ENCODE data around the gene FUS. TPM values are rescaled to one million over a fixed set of nuclear protein-coding genes. Genes with fewer than 3 reads are reported as not detected.
A peak's percentile ranks its signal among the peaks of the same experiment; 100 is the strongest.

The FUS gene
- total RNA-seq, 1 donor from 2014 or later, result 984 TPM

DNA sequence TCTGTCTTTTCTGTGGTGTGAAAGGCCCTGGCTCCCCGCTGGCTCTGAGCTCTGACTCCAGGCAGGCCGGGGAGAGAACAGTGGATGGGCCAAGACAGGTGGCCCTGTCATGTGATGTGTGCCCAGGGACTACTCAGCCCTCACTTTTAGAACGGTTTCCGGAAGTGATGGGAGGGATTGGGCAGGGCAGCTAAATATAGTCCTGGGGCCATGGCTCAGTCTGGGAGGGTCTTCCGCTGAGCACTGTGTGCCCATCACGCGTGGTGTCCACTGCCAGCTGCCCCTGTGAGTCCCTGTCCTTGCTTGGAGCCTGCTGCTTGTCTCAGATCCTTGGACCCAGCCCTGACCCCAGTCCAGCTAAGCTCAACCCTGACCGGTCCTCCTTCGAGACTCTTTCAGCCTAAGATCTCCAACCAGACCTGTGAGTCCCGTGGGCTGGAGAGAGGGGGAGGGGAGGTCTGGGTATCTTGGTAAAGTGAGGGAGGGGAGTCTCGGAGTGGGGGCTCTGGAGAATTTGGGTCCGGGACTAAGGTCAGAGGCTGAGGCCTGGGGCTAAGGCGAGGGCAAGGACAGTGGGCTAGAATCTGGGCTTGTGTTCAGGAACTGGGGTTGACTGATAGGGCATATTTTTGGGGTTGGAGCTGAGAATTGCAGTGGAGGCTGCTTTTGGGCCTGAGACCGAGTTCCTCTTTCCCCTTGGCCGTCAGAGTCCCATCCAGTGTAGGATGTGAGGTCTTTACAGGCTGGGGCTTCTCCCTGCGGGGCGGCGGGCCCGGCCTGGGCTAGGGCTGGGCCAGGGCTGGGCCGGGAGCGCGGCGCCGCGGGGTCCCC, 34.2 kb downstream of the FUS start, which contains the start of gene TRIM72:
Gene TRIM72, plus strand, starts transcription at position 243 of the 831 bp plus-strand sequence. CDS start 620 bp downstream, outside the sequence.
- Mint-ChIP-seq H3K4me3 (peak within 1 kb of the TSS; percentile 10), H3K36me3 (ENCODE audit: low read depth) (no peaks in the 10 kb centered on the region), H3K27ac (ENCODE audit: unreplicated experiment) (no peak within 1 kb of the TSS), H3K9me3 (no peaks in the 10 kb centered on the region), H3K27me3 (ENCODE audit: low read depth) (peaks cover 90% of the 10 kb centered on the region), H3K4me1 (peaks cover 8% of the 10 kb centered on the region)
- no peak for DNase-seq (ENCODE audit: low read depth, low spot score)
- TF ChIP-seq, protein P1, sequence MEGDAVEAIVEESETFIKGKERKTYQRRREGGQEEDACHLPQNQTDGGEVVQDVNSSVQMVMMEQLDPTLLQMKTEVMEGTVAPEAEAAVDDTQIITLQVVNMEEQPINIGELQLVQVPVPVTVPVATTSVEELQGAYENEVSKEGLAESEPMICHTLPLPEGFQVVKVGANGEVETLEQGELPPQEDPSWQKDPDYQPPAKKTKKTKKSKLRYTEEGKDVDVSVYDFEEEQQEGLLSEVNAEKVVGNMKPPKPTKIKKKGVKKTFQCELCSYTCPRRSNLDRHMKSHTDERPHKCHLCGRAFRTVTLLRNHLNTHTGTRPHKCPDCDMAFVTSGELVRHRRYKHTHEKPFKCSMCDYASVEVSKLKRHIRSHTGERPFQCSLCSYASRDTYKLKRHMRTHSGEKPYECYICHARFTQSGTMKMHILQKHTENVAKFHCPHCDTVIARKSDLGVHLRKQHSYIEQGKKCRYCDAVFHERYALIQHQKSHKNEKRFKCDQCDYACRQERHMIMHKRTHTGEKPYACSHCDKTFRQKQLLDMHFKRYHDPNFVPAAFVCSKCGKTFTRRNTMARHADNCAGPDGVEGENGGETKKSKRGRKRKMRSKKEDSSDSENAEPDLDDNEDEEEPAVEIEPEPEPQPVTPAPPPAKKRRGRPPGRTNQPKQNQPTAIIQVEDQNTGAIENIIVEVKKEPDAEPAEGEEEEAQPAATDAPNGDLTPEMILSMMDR (conservative IDR thresholded peaks at IDR 0.05), result no peak

DNA sequence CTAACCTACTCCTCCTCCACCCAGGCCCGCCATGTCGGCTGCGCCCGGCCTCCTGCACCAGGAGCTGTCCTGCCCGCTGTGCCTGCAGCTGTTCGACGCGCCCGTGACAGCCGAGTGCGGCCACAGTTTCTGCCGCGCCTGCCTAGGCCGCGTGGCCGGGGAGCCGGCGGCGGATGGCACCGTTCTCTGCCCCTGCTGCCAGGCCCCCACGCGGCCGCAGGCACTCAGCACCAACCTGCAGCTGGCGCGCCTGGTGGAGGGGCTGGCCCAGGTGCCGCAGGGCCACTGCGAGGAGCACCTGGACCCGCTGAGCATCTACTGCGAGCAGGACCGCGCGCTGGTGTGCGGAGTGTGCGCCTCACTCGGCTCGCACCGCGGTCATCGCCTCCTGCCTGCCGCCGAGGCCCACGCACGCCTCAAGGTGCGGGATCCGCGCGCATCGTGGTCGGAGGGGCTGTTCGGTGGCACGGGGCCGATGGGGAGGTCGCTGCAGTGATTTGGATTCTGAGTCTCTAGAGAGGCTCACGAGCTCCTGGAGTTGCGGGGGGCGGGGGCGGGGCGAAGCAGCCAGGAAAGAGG, 34.9 kb downstream of the FUS start:
- Mint-ChIP-seq H3K36me3 (ENCODE audit: low read depth) (no peaks in the 10 kb centered on the region), H3K27me3 (ENCODE audit: low read depth) (peaks cover 90% of the 10 kb centered on the region), H3K4me1 (peaks cover 8% of the 10 kb centered on the region), H3K27ac (ENCODE audit: unreplicated experiment) (no peak overlapping the region), H3K4me3 (peak overlapping the region; percentile 78), H3K9me3 (no peaks in the 10 kb centered on the region)
- DNase-seq (ENCODE audit: low read depth, low spot score), result no peak
- TF ChIP-seq, protein P1 (conservative IDR thresholded peaks at IDR 0.05), result no peak

DNA sequence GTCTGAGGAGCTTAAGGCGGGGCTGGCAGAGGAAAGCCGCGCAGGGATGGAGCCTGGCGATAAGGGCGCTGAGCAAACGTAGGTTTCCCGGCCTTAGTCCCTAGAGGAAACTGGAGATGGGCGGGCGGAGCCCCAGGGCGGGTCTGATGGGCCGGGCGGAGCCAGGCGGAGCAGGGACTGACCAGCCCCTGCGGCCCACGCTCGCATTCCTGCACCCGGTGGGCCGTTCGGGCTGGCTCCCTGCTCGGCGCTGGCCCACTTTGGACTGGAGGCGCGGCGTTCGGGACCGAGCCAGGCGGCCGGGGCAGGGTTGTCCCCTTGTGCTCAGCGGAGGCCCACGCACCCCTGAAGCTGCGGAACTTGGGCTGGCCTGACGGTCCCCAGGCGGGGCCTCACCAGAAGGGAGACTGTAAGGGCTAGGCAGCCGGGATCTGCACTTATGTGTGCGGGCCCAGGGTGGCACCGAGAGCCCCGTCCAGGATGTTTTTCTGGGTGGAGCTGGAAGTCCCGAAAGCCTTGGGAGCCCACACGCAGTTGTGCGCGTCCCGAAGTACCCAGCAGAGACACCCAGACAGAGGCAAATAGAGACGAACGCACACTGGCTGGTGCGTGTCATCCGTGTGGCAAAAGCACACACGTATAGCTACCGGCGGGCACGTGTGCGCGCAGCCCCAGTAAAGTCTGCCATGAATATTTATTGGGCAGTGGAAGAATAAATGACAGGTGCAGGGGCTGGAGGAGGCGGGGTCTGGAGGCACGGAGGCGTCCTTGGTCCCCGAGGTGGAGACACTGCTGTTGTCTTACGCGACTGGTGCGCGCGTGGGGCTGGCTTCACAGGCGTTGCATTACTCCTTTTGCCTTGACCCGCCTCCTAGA, 35.6 kb downstream of the FUS start:
- TF ChIP-seq, protein P1 (conservative IDR thresholded peaks at IDR 0.05), result no peak
- DNase-seq (ENCODE audit: low read depth, low spot score), result no peak
- Mint-ChIP-seq H3K36me3 (ENCODE audit: low read depth) (no peaks in the 10 kb centered on the region), H3K4me3 (peak overlapping the region; percentile 78), H3K27me3 (ENCODE audit: low read depth) (peaks cover 88% of the 10 kb centered on the region), H3K9me3 (no peaks in the 10 kb centered on the region), H3K4me1 (peaks cover 8% of the 10 kb centered on the region), H3K27ac (ENCODE audit: unreplicated experiment) (no peak overlapping the region)

DNA sequence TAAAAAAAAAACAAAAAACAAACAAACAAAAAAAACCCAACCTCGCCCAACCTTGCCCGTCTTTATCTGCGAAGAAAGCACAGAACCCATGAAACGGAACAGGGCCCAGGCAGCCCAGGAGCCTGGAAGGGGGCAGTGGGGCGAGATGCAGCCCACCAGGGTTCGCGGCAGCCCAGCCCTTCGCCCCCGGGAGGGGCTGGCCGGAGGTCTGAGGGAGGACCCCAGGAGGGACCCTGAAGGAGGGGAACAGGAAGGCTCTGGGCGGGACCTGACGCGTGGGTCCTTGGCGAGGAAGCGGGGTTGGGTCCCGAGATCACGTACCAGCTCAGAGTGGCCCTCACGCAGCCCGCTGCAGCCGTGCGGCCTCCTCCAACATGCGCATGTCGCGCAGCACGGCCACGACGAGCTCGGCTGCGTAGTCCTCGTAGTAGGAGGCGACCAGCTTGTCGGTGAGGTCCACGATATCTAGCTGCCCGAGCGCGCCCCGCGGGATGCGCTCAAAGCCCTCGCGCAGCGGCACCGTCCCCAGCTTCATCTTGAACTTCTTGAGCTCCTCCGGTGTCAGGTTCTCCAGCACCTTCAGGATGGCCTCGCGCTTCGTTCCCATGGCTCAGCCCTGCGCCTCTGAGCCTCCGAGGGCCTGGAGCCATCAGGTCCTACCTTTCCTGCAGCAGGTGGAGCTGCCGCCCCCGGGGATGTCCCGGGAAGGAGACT, 36.6 kb downstream of the FUS start, which contains the start of gene PYDC1:
Gene PYDC1, minus strand, starts transcription at position 714 of the 714 bp plus-strand sequence. Its CDS starts 107 bp downstream, at position 607.
- Mint-ChIP-seq H3K9me3 (no peaks in the 10 kb centered on the region), H3K27me3 (ENCODE audit: low read depth) (peaks cover 91% of the 10 kb centered on the region), H3K4me1 (peaks cover 8% of the 10 kb centered on the region), H3K36me3 (ENCODE audit: low read depth) (no peaks in the 10 kb centered on the region), H3K27ac (ENCODE audit: unreplicated experiment) (no peak within 1 kb of the TSS), H3K4me3 (peak within 1 kb of the TSS; percentile 15)
- no peak for DNase-seq (ENCODE audit: low read depth, low spot score)
- TF ChIP-seq, protein P1 (conservative IDR thresholded peaks at IDR 0.05), result no peak

DNA sequence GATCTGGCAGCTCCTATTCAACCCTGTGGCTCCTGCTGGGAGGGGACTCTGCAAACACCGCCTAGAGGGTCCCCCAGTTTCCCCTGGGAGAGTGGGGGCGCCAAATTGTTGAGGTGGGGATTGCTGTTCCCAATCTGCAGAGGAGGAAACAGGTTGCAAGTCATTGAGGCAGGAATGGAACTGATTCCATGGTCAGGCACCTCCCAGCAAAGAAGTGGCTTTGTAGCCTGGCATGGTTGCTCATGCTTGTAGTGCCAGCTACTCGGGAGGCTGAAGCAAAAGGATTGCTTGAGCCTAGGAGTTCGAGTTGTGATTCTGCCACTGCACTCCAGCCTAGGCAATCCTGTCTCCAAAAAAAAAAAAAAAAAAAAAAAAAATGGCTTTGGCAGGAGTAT, 37.2 kb downstream of the FUS start:
- H3K36me3 Mint-ChIP-seq (ENCODE audit: low read depth), result no peaks in the 10 kb centered on the region
- peaks cover 8% of the 10 kb centered on the region for H3K4me1 Mint-ChIP-seq
- no peak overlapping the region for H3K27ac Mint-ChIP-seq (ENCODE audit: unreplicated experiment)
- TF ChIP-seq, protein P1 (conservative IDR thresholded peaks at IDR 0.05), result no peak
- DNase-seq (ENCODE audit: low read depth, low spot score), result no peak
- no peaks in the 10 kb centered on the region for H3K9me3 Mint-ChIP-seq
- no peak overlapping the region for H3K4me3 Mint-ChIP-seq
- peaks cover 92% of the 10 kb centered on the region for H3K27me3 Mint-ChIP-seq (ENCODE audit: low read depth)
